Lower leg skin (tissue), 3 donors: ENCODE measurements around the gene PGBD1.

ENCODE experiments used
- POLR2A ChIP-seq, 2 donors: fragments of 450-650 bp; IDR thresholded peaks; one replicate each; pipeline ENCODE4 v1.6.1; 2016 to 2017; ENCODE audit warnings: antibody characterized with exemption in 2 of 2, mild to moderate bottlenecking in 1 of 2, moderate library complexity in 1 of 2
- TF ChIP-seq, protein P1 (sequence below), 3 donors: fragments of 450-650 bp; IDR thresholded peaks; one replicate each; pipeline ENCODE4 v1.5.1; 2016; ENCODE audit warnings: antibody characterized with exemption in 3 of 3, mild to moderate bottlenecking in 3 of 3, moderate library complexity in 2 of 3

DNA sequence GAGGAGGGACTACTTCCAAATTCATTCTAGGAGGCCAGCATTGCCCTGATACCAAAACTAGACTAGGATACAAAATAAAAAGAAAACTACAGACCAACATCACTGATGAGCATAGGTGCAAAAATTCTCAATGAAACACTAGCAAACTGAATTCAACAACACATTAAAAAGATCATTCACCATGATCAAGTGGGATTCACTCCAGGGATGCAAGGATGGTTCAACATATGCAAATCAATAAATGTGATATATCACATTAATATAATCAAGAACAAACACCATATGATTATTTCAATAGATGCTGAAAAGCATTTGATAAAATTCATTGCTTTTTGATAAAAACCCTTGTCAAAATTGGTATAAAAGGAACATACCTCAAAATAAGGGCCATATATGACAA lies 10.2 kb downstream of the PGBD1 start:
- TF ChIP-seq, protein P1, sequence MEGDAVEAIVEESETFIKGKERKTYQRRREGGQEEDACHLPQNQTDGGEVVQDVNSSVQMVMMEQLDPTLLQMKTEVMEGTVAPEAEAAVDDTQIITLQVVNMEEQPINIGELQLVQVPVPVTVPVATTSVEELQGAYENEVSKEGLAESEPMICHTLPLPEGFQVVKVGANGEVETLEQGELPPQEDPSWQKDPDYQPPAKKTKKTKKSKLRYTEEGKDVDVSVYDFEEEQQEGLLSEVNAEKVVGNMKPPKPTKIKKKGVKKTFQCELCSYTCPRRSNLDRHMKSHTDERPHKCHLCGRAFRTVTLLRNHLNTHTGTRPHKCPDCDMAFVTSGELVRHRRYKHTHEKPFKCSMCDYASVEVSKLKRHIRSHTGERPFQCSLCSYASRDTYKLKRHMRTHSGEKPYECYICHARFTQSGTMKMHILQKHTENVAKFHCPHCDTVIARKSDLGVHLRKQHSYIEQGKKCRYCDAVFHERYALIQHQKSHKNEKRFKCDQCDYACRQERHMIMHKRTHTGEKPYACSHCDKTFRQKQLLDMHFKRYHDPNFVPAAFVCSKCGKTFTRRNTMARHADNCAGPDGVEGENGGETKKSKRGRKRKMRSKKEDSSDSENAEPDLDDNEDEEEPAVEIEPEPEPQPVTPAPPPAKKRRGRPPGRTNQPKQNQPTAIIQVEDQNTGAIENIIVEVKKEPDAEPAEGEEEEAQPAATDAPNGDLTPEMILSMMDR (IDR thresholded peaks at IDR 0.05): no peak
- no peak for TF ChIP-seq POLR2A (IDR thresholded peaks at IDR 0.05)
